Thyroid gland (tissue), 4 donors: ENCODE measurements around the gene RBP3.

ENCODE experiments used
- CTCF ChIP-seq, 6 experiments: fragments of 200-600 bp in 3 of 6; fragments of 450-650 bp in 3 of 6; sonication (generic) in 3 of 6; IDR thresholded peaks; one replicate each; pipeline ENCODE4 v1.5.1; 2016 to 2019; ENCODE audit warnings: antibody characterized with exemption in 6 of 6, mild to moderate bottlenecking in 2 of 6, inconsistent platforms in 1 of 6, moderate library complexity in 1 of 6
- POLR2A ChIP-seq, 2 donors: fragments of 450-650 bp; IDR thresholded peaks; one replicate each; pipeline ENCODE4 v1.6.1; 2017; ENCODE audit warnings: antibody characterized with exemption in 2 of 2, mild to moderate bottlenecking in 2 of 2, moderate library complexity in 1 of 2

- no peak for TF ChIP-seq CTCF (IDR thresholded peaks at IDR 0.05)
- no peak for TF ChIP-seq POLR2A (IDR thresholded peaks at IDR 0.05)
Observed at GRCh38 chr10:47310090-47310505, 38.1 kb upstream of the RBP3 start.
